ENCODE results near the gene BACH2. TPM values are rescaled to one million over a fixed set of nuclear protein-coding genes. Genes with fewer than 3 reads are reported as not detected.

BACH2 gene
- total RNA-seq, 1 experiment from 2014 or later = 3.3 TPM

DNA sequence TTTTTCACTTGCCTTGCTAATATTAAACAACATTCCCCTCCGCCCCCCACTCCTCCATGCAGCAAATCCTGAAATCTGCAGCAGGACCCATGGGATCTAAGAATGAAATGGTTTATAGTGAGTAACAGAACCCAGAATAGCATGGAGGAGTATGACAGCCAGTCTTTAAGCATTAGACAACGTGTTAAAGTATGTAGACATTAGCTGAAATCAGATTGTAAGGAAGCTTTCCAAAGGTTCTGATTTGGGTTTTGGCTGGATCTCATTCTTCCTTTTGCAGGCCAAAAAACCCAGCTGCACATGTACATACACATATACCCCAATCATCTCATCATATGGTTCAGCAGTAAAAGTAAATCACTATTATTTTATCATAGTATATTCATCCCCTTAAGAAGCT is 275.9 kb downstream of the BACH2 start:
- ATAC-seq (no peak), DNase-seq (ENCODE audit: low read depth, low spot score) (no peak)
- intact Hi-C loops (cut with micrococcal nuclease) = no loop called here
- Histone ChIP-seq H3K4me2 (ENCODE audit: low read length) (no peak overlapping the region), H3K9me2 (ENCODE audit: insufficient read depth) (no peaks in the 10 kb centered on the region), H3K36me3 (ENCODE audit: control insufficient read depth in 1 of 2, insufficient read depth in 2 of 2, low read length in 2 of 2) (no peaks in the 10 kb centered on the region), H4K20me1 (ENCODE audit: insufficient read depth) (no peaks in the 10 kb centered on the region), H2AFZ (ENCODE audit: low read depth, low read length, poor library complexity, severe bottlenecking) (no peak overlapping the region), H3K79me2 (ENCODE audit: insufficient read depth, low read length) (no peaks in the 10 kb centered on the region), H3K27ac (ENCODE audit: low read depth, low read length) (no peak overlapping the region), H3K27me3 (ENCODE audit: insufficient read depth, low read length) (no peaks in the 10 kb centered on the region), H3K4me3 (replicated peaks in 1 of 2; ENCODE audit: low read depth in 1 of 2, low read length in 2 of 2) (no peak overlapping the region), H3K9ac (ENCODE audit: low read length) (no peak overlapping the region), H3K4me1 (ENCODE audit: control insufficient read depth in 1 of 2, insufficient read depth in 2 of 2, low read length in 2 of 2) (peaks cover 0 to 6% of the 10 kb centered on the region in 2 experiments; a peak in 2 of 4 replicates), H3K9me3 (ENCODE audit: control insufficient read depth in 1 of 2, insufficient read depth in 1 of 2, low read depth in 1 of 2, low read length in 2 of 2) (no peaks in the 10 kb centered on the region)
- TF ChIP-seq, protein P1, sequence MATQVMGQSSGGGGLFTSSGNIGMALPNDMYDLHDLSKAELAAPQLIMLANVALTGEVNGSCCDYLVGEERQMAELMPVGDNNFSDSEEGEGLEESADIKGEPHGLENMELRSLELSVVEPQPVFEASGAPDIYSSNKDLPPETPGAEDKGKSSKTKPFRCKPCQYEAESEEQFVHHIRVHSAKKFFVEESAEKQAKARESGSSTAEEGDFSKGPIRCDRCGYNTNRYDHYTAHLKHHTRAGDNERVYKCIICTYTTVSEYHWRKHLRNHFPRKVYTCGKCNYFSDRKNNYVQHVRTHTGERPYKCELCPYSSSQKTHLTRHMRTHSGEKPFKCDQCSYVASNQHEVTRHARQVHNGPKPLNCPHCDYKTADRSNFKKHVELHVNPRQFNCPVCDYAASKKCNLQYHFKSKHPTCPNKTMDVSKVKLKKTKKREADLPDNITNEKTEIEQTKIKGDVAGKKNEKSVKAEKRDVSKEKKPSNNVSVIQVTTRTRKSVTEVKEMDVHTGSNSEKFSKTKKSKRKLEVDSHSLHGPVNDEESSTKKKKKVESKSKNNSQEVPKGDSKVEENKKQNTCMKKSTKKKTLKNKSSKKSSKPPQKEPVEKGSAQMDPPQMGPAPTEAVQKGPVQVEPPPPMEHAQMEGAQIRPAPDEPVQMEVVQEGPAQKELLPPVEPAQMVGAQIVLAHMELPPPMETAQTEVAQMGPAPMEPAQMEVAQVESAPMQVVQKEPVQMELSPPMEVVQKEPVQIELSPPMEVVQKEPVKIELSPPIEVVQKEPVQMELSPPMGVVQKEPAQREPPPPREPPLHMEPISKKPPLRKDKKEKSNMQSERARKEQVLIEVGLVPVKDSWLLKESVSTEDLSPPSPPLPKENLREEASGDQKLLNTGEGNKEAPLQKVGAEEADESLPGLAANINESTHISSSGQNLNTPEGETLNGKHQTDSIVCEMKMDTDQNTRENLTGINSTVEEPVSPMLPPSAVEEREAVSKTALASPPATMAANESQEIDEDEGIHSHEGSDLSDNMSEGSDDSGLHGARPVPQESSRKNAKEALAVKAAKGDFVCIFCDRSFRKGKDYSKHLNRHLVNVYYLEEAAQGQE (IDR thresholded peaks at IDR 0.05; ENCODE audit: low read depth) = no peak
- TF ChIP-seq POLR2AphosphoS5 (IDR thresholded peaks at IDR 0.05; ENCODE audit: low read depth, low read length) = no peak
- TF ChIP-seq EGR1 (IDR thresholded peaks at IDR 0.05; ENCODE audit: low read depth) = no peak
- TF ChIP-seq CBX3 (IDR thresholded peaks at IDR 0.05; ENCODE audit: low read depth) = no peak
- TF ChIP-seq TCF7L2 (IDR thresholded peaks at IDR 0.05; ENCODE audit: borderline replicate concordance, extremely low read depth, insufficient read depth, insufficient read length) = no peak
- no peak for TF ChIP-seq SIN3A (IDR thresholded peaks at IDR 0.05; ENCODE audit: low read depth)
- TF ChIP-seq SRF (IDR thresholded peaks at IDR 0.05; ENCODE audit: low read depth) = no peak
- no peak for TF ChIP-seq YY1 (IDR thresholded peaks at IDR 0.05; ENCODE audit: extremely low read depth, insufficient replicate concordance, low read depth, low read length)
- TF ChIP-seq, protein P2, sequence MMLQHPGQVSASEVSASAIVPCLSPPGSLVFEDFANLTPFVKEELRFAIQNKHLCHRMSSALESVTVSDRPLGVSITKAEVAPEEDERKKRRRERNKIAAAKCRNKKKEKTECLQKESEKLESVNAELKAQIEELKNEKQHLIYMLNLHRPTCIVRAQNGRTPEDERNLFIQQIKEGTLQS (IDR thresholded peaks at IDR 0.05) = no peak
- no peak for TF ChIP-seq CEBPB (IDR thresholded peaks at IDR 0.05; ENCODE audit: low read depth)
- no peak for TF ChIP-seq ELF1 (IDR thresholded peaks at IDR 0.05; ENCODE audit: borderline replicate concordance, low read depth)
- TF ChIP-seq, protein P3, sequence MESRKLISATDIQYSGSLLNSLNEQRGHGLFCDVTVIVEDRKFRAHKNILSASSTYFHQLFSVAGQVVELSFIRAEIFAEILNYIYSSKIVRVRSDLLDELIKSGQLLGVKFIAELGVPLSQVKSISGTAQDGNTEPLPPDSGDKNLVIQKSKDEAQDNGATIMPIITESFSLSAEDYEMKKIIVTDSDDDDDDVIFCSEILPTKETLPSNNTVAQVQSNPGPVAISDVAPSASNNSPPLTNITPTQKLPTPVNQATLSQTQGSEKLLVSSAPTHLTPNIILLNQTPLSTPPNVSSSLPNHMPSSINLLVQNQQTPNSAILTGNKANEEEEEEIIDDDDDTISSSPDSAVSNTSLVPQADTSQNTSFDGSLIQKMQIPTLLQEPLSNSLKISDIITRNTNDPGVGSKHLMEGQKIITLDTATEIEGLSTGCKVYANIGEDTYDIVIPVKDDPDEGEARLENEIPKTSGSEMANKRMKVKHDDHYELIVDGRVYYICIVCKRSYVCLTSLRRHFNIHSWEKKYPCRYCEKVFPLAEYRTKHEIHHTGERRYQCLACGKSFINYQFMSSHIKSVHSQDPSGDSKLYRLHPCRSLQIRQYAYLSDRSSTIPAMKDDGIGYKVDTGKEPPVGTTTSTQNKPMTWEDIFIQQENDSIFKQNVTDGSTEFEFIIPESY (IDR thresholded peaks at IDR 0.05; ENCODE audit: extremely low read depth, insufficient replicate concordance, low read length) = no peak
- no peak for TF ChIP-seq EZH2 (IDR thresholded peaks at IDR 0.05)
- TF ChIP-seq, protein P4, sequence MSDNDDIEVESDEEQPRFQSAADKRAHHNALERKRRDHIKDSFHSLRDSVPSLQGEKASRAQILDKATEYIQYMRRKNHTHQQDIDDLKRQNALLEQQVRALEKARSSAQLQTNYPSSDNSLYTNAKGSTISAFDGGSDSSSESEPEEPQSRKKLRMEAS (IDR thresholded peaks at IDR 0.05) = no peak
- TF ChIP-seq SP1 (IDR thresholded peaks at IDR 0.05; ENCODE audit: low read depth) = no peak
- TF ChIP-seq FOSL1 (IDR thresholded peaks at IDR 0.05; ENCODE audit: low read depth) = no peak
- TF ChIP-seq ZNF274 (IDR thresholded peaks at IDR 0.05; ENCODE audit: low read depth, low read length) = no peak
- RAD21 ChIA-PET (ENCODE audit: low non-redundant PET in 1 of 2, low total read pairs in 2 of 2, uncharacterized antibody in 2 of 2, unreplicated experiment in 2 of 2) = no interaction called here
- no TSS peak for BruUV-seq (replicated peaks)
- POLR2A ChIA-PET = no interaction called here
- CTCF ChIA-PET = no interaction called here

Measured in HCT116 (cell line).